OCI-LY7 (cell line): ENCODE results near the gene KRR1.

Experiments
- CTCF ChIP-seq: fragments of 200-600 bp; sonication (generic); conservative IDR thresholded peaks from 2 replicates; pipeline ENCODE4 v1.5.1; 2014; ENCODE audit warnings: mild to moderate bottlenecking, antibody characterized with exemption, low read length, moderate library complexity, mixed read lengths
- EZH2phosphoT487 ChIP-seq: fragments of 200-600 bp; sonication (generic); IDR thresholded peaks from 2 replicates; pipeline ENCODE4 v1.6.1; 2018; ENCODE audit warnings: low read depth, borderline replicate concordance, mild to moderate bottlenecking, mixed run types, antibody characterized with exemption, low read length, moderate library complexity, mixed read lengths

- no peak for TF ChIP-seq CTCF
- no peak for TF ChIP-seq EZH2phosphoT487
These were observed 40.1 kb upstream of the KRR1 start for GRCh38 chr12:75551477-75551876.
